Sigmoid colon (tissue), 4 donors: ENCODE measurements around the gene RPS18.

Source experiments
- CTCF ChIP-seq, 4 experiments: fragments of 450-650 bp in 3 of 4; fragments of 200-600 bp in 1 of 4; IDR thresholded peaks; one replicate each; pipeline ENCODE4 v1.5.1; 2016 to 2019; ENCODE audit warnings: antibody characterized with exemption in 4 of 4, mild to moderate bottlenecking in 3 of 4, moderate library complexity in 2 of 4
- POLR2AphosphoS5 ChIP-seq, 4 donors: sonication (generic); formaldehyde crosslinking; IDR thresholded peaks; one replicate each; pipeline ENCODE4 v1.6.1; 2017; ENCODE audit warnings: antibody characterized with exemption in 4 of 4

DNA sequence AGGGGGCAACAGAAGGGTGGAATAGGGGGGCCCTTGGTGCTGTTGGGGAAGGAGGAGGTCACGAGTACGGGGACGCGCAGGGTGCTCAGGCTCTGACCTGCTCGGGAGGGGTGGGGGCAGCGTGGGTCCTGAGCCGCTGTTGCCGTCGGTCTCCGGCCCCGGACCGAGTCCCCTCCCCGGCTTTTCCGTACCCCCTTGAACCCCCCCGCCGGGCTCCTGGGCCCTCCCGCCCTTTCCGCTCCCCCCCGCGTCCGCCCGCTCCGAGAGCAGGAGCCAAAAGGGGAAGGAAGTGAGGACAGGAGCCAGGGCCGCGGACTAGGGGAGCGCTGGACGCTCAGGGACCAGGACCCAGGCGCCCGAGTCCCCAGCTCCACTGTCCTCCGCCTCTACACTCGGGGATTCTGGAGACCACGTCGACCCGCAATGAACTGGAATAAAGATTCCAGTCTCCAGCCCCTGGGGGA, 26.9 kb downstream of the RPS18 start, which contains the start of gene RGL2:
- peak in 1 of 4 donors; percentile 6 for TF ChIP-seq POLR2AphosphoS5 (IDR thresholded peaks at IDR 0.05)
- TF ChIP-seq CTCF (IDR thresholded peaks at IDR 0.05): no peak
